Parathyroid adenoma (tissue), 2 donors: ENCODE data around the gene KTI12.
"Not testable (repeated sequence)": the region's sequence is repeated elsewhere in the genome, so short reads cannot be mapped to it uniquely, and the experiment has no call there.

ENCODE experiments used
- H2AFZ ChIP-seq: fragments of 300-600 bp; sonication (generic); one replicate; pipeline ENCODE4 v1.7.0; 2017; ENCODE audit warnings: antibody characterized with exemption, mild to moderate bottlenecking
- H3K27ac ChIP-seq: fragments of 300-600 bp; sonication (generic); one replicate; pipeline ENCODE4 v1.7.0; 2017
- H3K27me3 ChIP-seq: fragments of 300-600 bp; sonication (generic); one replicate; pipeline ENCODE4 v1.7.0; 2017; ENCODE audit warnings: low read length; ENCODE audit not compliant: control insufficient read depth, insufficient read depth
- H3K36me3 ChIP-seq: fragments of 300-600 bp; sonication (generic); one replicate; pipeline ENCODE4 v1.7.0; 2017; ENCODE audit warnings: low read length; ENCODE audit not compliant: control insufficient read depth, insufficient read depth
- H3K4me1 ChIP-seq: fragments of 300-600 bp; sonication (generic); one replicate; pipeline ENCODE4 v1.7.0; 2017; ENCODE audit warnings: control low read depth
- H3K4me2 ChIP-seq: fragments of 300-600 bp; sonication (generic); one replicate; pipeline ENCODE4 v1.7.0; 2017; ENCODE audit warnings: low read length
- H3K4me3 ChIP-seq: fragments of 300-600 bp; sonication (generic); one replicate; pipeline ENCODE4 v1.7.0; 2017; ENCODE audit warnings: low read depth, low read length
- H3K79me2 ChIP-seq: fragments of 300-600 bp; sonication (generic); one replicate; pipeline ENCODE4 v1.7.0; 2017; ENCODE audit warnings: control low read depth
- H3K9ac ChIP-seq: fragments of 300-600 bp; sonication (generic); one replicate; pipeline ENCODE4 v1.7.0; 2017; ENCODE audit warnings: mild to moderate bottlenecking
- H3K9me3 ChIP-seq: fragments of 300-600 bp; sonication (generic); one replicate; pipeline ENCODE4 v1.7.0; 2017; ENCODE audit warnings: low read length; ENCODE audit not compliant: control insufficient read depth
- CTCF ChIP-seq: fragments of 300-600 bp; sonication (generic); IDR thresholded peaks from one replicate; pipeline ENCODE4 v1.7.0; 2017; ENCODE audit warnings: antibody characterized with exemption, mild to moderate bottlenecking
- donor health status: primary hyperparathyroidism.

The KTI12 gene

GRCh38 chr1:52032785-52033131, 852 bp downstream of the KTI12 start:
- Histone ChIP-seq H3K4me3 (peak overlapping the region; percentile 71), H3K9me3 (no peaks in the 10 kb centered on the region), H3K9ac (no peak overlapping the region), H3K27ac (peak overlapping the region; percentile 83), H2AFZ (peak overlapping the region; percentile 73), H3K4me2 (peak overlapping the region; percentile 77), H3K79me2 (no peaks in the 10 kb centered on the region), H3K27me3 (no peaks in the 10 kb centered on the region), H3K36me3 (no peaks in the 10 kb centered on the region), H3K4me1 (peaks cover 5% of the 10 kb centered on the region)
- TF ChIP-seq CTCF = no peak

- TF ChIP-seq CTCF = no peak
- Histone ChIP-seq H3K79me2 (no peaks in the 10 kb centered on the region), H3K4me1 (peaks cover 5% of the 10 kb centered on the region), H3K9ac (no peak overlapping the region), H2AFZ (no peak overlapping the region), H3K4me2 (peak overlapping the region; percentile 77), H3K4me3 (peak overlapping the region; percentile 71), H3K27ac (no peak overlapping the region), H3K27me3 (no peaks in the 10 kb centered on the region), H3K36me3 (no peaks in the 10 kb centered on the region), H3K9me3 (no peaks in the 10 kb centered on the region)
These were observed 1.4 kb downstream of the KTI12 start for GRCh38 chr1:52032124-52032784.

- not testable (repeated sequence) for H3K27ac ChIP-seq, H3K36me3 ChIP-seq, H3K4me2 ChIP-seq, H3K27me3 ChIP-seq, H3K9ac ChIP-seq, H3K4me1 ChIP-seq, H3K9me3 ChIP-seq, H2AFZ ChIP-seq, H3K4me3 ChIP-seq, H3K79me2 ChIP-seq
These were observed 4.8 kb downstream of the KTI12 start for GRCh38 chr1:52028839-52029238.

- peaks cover 5% of the 10 kb centered on the region for H3K4me1 ChIP-seq
- TF ChIP-seq CTCF = no peak
- no peak overlapping the region for H2AFZ ChIP-seq
- H3K9me3 ChIP-seq = no peaks in the 10 kb centered on the region
- H3K27ac ChIP-seq = no peak overlapping the region
- H3K27me3 ChIP-seq = no peaks in the 10 kb centered on the region
- H3K79me2 ChIP-seq = no peaks in the 10 kb centered on the region
- no peak overlapping the region for H3K9ac ChIP-seq
- H3K36me3 ChIP-seq = no peaks in the 10 kb centered on the region
- no peak overlapping the region for H3K4me2 ChIP-seq
- H3K4me3 ChIP-seq = no peak overlapping the region
These were observed 5.3 kb downstream of the KTI12 start for GRCh38 chr1:52028328-52028727.

GRCh38 chr1:52026278-52026677, 7.3 kb downstream of the KTI12 start:
- H3K36me3 ChIP-seq = no peaks in the 10 kb centered on the region

More at GRCh38 chr1:52026278-52026677, 7.3 kb downstream of the KTI12 start:
- H3K9me3 ChIP-seq = no peaks in the 10 kb centered on the region
- H3K27ac ChIP-seq = no peak overlapping the region
- H3K79me2 ChIP-seq = no peaks in the 10 kb centered on the region
- H3K4me2 ChIP-seq = no peak overlapping the region
- H3K27me3 ChIP-seq = no peaks in the 10 kb centered on the region
- TF ChIP-seq CTCF = no peak
- H3K4me3 ChIP-seq = no peak overlapping the region
- H2AFZ ChIP-seq = no peak overlapping the region
- no peaks in the 10 kb centered on the region for H3K4me1 ChIP-seq
- H3K9ac ChIP-seq = no peak overlapping the region
